ENCODE data around the gene COMMD7. TPM values are rescaled to one million over a fixed set of nuclear protein-coding genes. Genes with fewer than 3 reads are reported as not detected.

The COMMD7 gene
- total and polyA plus RNA-seq, 9 of the 15 experiments (the other 6 are each of a cell fraction or from before 2014, with no cell fraction given): 11.9 to 69.1 (median 34.7) TPM

GRCh38 chr20:32743237-32744112 is at the start of gene COMMD7 (continued):
- TF ChIP-seq CTBP1 (IDR thresholded peaks at IDR 0.05; ENCODE audit: borderline replicate concordance) (peak; percentile 79), RAD21 (CRISPR knock-in tag; conservative IDR thresholded peaks at IDR 0.05 in 1 of 2, IDR thresholded peaks at IDR 0.05 in 1 of 2) (peak; percentile 6 to 16; a peak in 1 of 4 replicates), POLR2G (IDR thresholded peaks at IDR 0.05; ENCODE audit: low read depth, low read length) (peak; percentile 86), GTF2E2 (tag; IDR thresholded peaks at IDR 0.05) (0 out of 2 replicates have a peak, but pooled peaks have one; percentile 42), RCOR1 (IDR thresholded peaks at IDR 0.05; ENCODE audit: borderline replicate concordance in 1 of 2, low read depth in 2 of 2, low read length in 2 of 2) (no peak; a peak in 1 of 4 replicates), HMGN3 (IDR thresholded peaks at IDR 0.05; ENCODE audit: borderline replicate concordance, extremely low read depth, insufficient read length, low read depth, low read length) (peak; percentile 47), ZNF175 (CRISPR knock-in tag; IDR thresholded peaks at IDR 0.05; ENCODE audit: low read depth) (peak; percentile 60), ZFP36 (IDR thresholded peaks at IDR 0.05; ENCODE audit: low read depth, low read length, partially characterized antibody) (peak; percentile 82)
- TF ChIP-seq, protein P1, sequence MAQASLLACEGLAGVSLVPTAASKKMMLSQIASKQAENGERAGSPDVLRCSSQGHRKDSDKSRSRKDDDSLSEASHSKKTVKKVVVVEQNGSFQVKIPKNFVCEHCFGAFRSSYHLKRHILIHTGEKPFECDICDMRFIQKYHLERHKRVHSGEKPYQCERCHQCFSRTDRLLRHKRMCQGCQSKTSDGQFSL (CRISPR knock-in tag; IDR thresholded peaks at IDR 0.05): peak; percentile 89
- TF ChIP-seq, protein P1 (tag; IDR thresholded peaks at IDR 0.05): peak in 1 of 2 experiments; percentile 79; a peak in 2 of 4 replicates
- TF ChIP-seq, protein P2, sequence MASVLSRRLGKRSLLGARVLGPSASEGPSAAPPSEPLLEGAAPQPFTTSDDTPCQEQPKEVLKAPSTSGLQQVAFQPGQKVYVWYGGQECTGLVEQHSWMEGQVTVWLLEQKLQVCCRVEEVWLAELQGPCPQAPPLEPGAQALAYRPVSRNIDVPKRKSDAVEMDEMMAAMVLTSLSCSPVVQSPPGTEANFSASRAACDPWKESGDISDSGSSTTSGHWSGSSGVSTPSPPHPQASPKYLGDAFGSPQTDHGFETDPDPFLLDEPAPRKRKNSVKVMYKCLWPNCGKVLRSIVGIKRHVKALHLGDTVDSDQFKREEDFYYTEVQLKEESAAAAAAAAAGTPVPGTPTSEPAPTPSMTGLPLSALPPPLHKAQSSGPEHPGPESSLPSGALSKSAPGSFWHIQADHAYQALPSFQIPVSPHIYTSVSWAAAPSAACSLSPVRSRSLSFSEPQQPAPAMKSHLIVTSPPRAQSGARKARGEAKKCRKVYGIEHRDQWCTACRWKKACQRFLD (CRISPR knock-in tag; IDR thresholded peaks at IDR 0.05): peak; percentile 42; the same call in 1 of the 2 replicates
